Right renal cortex interstitium (tissue), 3 donors: ENCODE data around the gene KRTAP5-2. TPM values are rescaled to one million over a fixed set of nuclear protein-coding genes. Genes with fewer than 3 reads are reported as not detected.

Experiments used
- DNase-seq, 3 donors: peaks; one replicate each; pipeline ENCODE4 v3.0.0-alpha.2; 2013; ENCODE audit warnings: low read depth in 3 of 3, low spot score in 2 of 3
- polyA plus RNA-seq, 3 donors: library from polyadenylated mRNA; unstranded; fragments of 120-200 nt; gene quantifications; one replicate each; pipeline ENCODE4 v1.2.1, GENCODE V29; 2013; ENCODE audit not compliant: insufficient read length in 3 of 3

The KRTAP5-2 gene
- polyA plus RNA-seq, 3 donors, result 0.21 TPM; not detected in 2

- DNase-seq, result no peak
Observed at GRCh38 chr11:1570001-1570453, 28.1 kb downstream of the KRTAP5-2 start.

DNA sequence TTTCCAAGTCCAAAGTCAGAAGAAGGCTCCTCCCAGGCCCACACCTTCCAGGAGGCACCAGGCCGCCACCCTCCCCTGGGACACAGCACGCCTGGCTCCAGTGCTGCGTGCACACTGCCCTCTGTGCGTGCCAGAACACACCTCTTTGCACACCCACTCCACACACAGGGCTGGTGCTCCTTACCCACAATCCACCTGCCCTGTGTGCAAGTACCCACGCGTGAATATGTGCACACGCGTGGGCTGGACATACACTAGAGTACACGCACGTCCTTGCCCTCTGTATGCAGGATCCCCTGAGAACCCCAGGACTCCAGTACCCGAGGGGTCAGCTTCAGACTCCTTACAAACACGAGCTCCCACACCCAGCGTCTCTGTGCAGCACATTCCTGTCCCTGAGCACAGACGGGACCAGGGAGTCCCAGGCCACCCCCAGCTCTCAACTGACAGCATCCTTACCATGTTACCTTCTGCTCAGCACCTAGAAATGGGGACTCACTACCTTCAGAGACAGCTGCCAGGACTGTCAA is 28.8 kb downstream of the KRTAP5-2 start:
- no peak for DNase-seq

- DNase-seq, result no peak
Observed at GRCh38 chr11:1568441-1568911, 29.6 kb downstream of the KRTAP5-2 start.

GRCh38 chr11:1567721-1568100 is 30.4 kb downstream of the KRTAP5-2 start:
- no peak for DNase-seq

DNA sequence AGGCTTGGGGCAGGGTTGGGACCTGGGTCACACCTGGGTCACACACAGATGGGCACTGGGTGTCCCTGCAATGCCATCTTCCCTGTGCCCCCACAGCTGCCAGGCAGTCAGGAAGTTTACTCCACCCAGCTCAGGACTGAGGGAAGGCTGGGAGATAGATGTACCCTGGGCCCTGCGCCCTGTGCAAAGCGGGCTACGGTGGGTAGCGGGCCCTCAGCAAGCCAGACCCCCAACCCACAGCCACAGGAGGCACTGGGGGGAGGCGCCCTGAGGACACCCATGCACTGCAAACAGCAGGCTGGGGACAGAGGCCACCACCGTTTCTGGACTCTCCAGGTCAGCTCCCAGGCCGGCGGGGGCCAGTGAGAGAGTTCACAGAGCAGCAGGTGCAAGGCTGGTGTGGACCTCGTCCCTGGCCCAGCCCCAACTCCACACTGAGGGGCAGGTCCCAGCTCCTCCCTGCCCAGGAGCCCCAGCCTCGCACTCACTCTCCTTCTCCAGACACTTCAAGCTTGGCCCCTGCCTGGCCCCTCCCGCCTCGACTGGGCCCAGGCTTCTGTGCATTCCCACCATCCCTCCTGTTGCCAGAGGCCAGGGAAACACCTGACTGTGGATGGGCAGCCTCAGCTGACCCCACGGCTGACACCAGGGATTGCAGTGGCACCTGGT is 30.9 kb downstream of the KRTAP5-2 start:
- no peak for DNase-seq

- no peak for DNase-seq
Observed at GRCh38 chr11:1566381-1567051, 31.6 kb downstream of the KRTAP5-2 start.

GRCh38 chr11:1565904-1566247 is 32.2 kb downstream of the KRTAP5-2 start:
- DNase-seq, result no peak

GRCh38 chr11:1565173-1565903 is 32.8 kb downstream of the KRTAP5-2 start:
- DNase-seq, result no peak

GRCh38 chr11:1564535-1565172 is 33.4 kb downstream of the KRTAP5-2 start:
- DNase-seq, result no peak

GRCh38 chr11:1563697-1564534 is 34.2 kb downstream of the KRTAP5-2 start:
- DNase-seq, result no peak

GRCh38 chr11:1563149-1563638 is 34.9 kb downstream of the KRTAP5-2 start:
- no peak for DNase-seq

DNA sequence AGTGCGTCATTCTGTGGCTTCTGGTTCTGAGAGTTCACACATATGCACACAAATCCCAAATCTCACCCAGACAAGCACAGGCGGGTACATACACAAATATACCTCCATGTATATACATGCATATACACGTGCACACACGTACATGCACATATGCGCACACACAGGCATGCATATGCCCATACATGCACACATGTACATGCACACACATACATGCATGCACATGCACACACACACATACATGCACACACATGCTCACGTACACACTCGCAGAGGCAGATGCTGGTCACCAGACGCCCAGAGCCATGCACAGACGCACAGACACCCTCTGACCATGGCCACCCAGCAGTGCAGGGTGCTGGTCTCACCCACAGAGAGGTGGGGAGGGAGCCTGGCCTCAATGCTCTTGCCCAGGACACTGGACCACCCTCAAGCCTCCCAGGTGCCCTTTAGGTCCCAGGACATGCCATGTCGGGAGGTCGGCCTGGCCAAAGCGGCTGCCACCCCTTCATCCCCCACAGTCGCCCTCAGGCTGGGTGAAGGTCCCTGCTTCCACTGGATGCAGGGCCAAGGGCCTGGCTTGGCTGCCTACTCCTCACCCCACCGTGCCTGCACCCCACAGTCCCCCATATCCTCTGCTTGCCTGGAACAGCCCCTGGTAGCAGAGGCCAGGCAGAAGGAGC is 35.5 kb downstream of the KRTAP5-2 start:
- DNase-seq, result no peak

DNA sequence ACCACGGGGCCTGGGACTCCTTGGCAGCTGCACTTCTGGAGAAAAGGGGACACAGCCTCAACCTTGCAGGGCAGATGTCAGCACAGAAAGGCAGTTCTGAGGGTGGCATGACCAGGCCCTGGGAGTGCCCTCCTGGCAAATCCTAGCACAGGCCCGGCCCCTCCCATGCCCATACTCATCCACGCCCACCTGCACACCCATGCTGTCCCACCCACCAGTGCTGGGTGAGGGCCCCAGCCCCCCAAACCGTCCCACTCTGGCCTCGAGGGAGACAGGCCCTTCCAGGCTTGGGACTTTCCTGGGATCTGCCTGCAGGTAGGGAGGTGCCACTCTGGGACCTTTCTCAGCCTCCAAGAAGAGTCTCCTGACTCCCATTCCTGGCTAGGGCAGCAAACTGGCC is 36.1 kb downstream of the KRTAP5-2 start:
- no peak for DNase-seq

DNA sequence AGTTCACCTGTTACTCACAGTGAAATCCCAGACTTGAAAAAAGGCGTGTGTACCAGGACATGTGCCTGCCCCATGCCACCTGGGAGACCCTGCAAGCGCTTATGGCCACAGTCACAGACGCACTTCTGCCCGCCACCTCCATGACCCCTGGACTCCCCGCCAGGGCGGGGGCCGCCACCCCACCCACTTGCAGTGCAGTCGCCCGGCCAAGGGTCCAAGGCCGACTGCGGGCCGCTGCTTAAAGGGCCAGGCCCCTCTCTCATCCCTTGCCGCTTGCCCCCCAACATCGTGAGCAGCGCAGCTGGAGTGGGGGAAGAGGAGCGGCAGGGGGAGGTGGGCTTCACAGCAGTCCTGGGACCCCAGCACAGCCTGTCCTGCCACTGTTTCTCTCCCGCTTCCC is 36.8 kb downstream of the KRTAP5-2 start:
- DNase-seq, result no peak

GRCh38 chr11:1560649-1561251 is 37.3 kb downstream of the KRTAP5-2 start:
- DNase-seq, result no peak

DNA sequence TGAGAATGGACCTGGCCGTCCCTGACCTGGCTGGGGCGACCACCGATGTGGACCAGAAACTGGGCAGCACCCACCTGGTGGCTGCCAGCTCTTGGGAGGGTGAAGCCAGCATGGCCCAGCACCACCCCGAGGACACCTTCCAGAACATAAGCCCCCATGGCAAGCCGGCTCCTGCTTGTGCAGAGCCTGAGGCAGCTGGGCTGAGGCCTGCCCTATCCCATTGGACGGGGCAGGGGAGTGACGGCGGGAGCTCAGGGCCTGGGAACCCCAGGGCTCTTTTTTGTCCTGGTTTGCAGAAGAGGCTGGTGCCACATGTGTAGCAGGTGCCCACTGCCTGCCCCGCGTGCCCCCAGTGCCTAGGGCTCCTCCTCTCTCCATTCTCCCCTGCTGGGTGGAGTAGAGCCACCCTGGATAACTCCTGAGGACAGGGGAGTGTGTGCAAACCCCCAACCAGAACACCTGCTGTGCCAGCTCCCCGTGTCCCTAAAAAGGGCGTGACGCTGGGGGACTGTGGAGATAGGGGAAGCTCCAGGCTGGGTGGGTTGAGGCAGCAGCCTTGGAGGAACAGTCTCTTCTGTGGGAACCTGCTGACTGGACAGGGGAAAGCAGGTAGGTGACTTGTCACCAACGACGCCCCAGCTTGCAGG is 38.0 kb downstream of the KRTAP5-2 start:
- DNase-seq, result no peak

GRCh38 chr11:1559111-1559951 is 38.8 kb downstream of the KRTAP5-2 start:
- DNase-seq, result no peak

- no peak for DNase-seq
Observed at GRCh38 chr11:1558775-1559110, 39.4 kb downstream of the KRTAP5-2 start.
